Activated T-helper 2 cell treated with anti-CD3 and anti-CD28 coated beads, Interferon-gamma antibody, Interleukin-2, Interleukin-4, amounts not matched to agents 10 μg/mL and 5 μg/mL and 100 μg/mL, durations not matched to agents 14 hours and 24 hours and 36 hours (primary cell): ENCODE results near the gene CARMIL1. TPM values are rescaled to one million over a fixed set of nuclear protein-coding genes. Genes with fewer than 3 reads are reported as not detected.
"Not testable (repeated sequence)": the region's sequence is repeated elsewhere in the genome, so short reads cannot be mapped to it uniquely, and the experiment has no call there.

Experiments used
- DNase-seq: peaks from one replicate; pipeline ENCODE4 v3.0.0; 2021; ENCODE audit warnings: low spot score
- H3K27ac Mint-ChIP-seq: one replicate; pipeline ENCODE4 v1.8.0; 2021; ENCODE audit warnings: mixed read lengths
- H3K27me3 Mint-ChIP-seq: one replicate; pipeline ENCODE4 v1.8.0; 2021; ENCODE audit warnings: low read depth, mixed read lengths
- H3K36me3 Mint-ChIP-seq: one replicate; pipeline ENCODE4 v1.8.0; 2021; ENCODE audit warnings: low read depth, mixed read lengths
- H3K4me1 Mint-ChIP-seq: one replicate; pipeline ENCODE4 v1.8.0; 2021; ENCODE audit warnings: low read depth, mixed read lengths
- H3K4me3 Mint-ChIP-seq: one replicate; pipeline ENCODE4 v1.8.0; 2021; ENCODE audit warnings: low read depth, mild to moderate bottlenecking, moderate library complexity, mixed read lengths
- H3K9me3 Mint-ChIP-seq: one replicate; pipeline ENCODE4 v1.8.0; 2021; ENCODE audit warnings: mixed read lengths
- intact Hi-C: fragments of 100-400 bp; cut with micrococcal nuclease; formaldehyde crosslinking; loops from one replicate; pipeline ENCODE4 v1.15.1; 2023
- total RNA-seq: library from RNA; stranded (reverse); gene quantifications from 2 replicates; pipeline ENCODE4 v1.2.3, GENCODE V29; 2022

The CARMIL1 gene
- total RNA-seq, 1 donor from 2014 or later = 1.7 TPM

DNA sequence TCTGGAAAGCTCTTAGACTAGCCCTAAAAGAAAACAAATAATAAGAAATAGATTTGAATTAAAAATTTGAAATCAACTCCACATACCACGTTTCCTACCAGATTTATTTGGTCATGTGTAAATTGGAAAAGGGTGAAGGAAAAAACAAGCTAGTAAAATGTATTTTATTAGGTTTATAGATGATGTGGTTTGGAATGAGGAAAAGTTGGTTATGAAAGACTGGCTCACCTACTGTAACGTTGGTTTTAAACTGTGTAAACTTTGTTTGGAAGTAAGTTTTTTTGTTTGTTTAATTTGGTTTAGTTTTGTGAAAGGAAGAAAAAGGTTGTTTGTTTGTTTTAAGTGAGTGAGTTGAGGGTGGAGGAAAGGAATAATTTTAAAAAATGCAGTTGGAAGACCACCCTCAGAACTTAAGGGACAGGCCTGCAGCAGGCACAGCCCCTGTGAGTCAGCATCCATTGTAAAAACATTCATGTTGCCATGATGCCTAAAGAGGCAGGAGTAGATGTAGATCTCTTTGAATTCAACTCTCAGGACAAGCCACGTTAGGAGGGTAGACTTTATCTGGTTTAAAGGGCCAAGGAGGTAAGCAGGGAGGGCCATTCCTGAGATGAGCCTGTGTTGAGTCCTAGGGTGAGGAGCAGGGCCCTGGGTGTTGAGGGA is 279.1 kb downstream of the CARMIL1 start:
- H3K27ac Mint-ChIP-seq = no peak overlapping the region
- H3K27me3 Mint-ChIP-seq = peaks cover 4% of the 10 kb centered on the region
- H3K4me1 Mint-ChIP-seq = peaks cover 2% of the 10 kb centered on the region
- no peaks in the 10 kb centered on the region for H3K36me3 Mint-ChIP-seq
- H3K9me3 Mint-ChIP-seq = no peaks in the 10 kb centered on the region
- intact Hi-C loops = loop anchor here (5.0 kb wide), 2 partner anchors 44 to 291 kb away; no protein-coding TSS in a partner anchor
- H3K4me3 Mint-ChIP-seq = no peak overlapping the region
- DNase-seq = no peak

DNA sequence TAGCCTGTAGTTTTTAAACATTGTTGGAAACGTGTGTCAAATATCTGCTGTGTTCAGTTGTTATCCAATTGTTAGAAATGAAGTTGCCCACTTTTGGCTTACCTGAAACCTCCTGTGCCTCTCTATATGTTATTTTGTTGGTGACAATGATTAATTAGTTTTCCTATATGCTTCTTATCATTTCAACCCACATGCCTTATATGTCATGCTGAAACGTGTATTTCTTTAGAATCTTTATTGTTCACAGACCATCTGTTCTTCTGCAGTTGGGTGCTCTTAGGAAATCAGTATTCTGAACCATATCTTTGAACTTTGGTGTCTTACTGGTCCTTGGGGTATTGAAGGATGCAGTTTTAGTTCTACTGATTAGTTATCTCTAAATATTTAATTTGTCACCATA is 281.7 kb downstream of the CARMIL1 start:
- intact Hi-C loops = no loop called here
- no peaks in the 10 kb centered on the region for H3K36me3 Mint-ChIP-seq
- H3K4me3 Mint-ChIP-seq = no peak overlapping the region
- peaks cover 4% of the 10 kb centered on the region for H3K27me3 Mint-ChIP-seq
- no peak overlapping the region for H3K27ac Mint-ChIP-seq
- H3K4me1 Mint-ChIP-seq = peaks cover 2% of the 10 kb centered on the region
- DNase-seq = no peak
- H3K9me3 Mint-ChIP-seq = no peaks in the 10 kb centered on the region

DNA sequence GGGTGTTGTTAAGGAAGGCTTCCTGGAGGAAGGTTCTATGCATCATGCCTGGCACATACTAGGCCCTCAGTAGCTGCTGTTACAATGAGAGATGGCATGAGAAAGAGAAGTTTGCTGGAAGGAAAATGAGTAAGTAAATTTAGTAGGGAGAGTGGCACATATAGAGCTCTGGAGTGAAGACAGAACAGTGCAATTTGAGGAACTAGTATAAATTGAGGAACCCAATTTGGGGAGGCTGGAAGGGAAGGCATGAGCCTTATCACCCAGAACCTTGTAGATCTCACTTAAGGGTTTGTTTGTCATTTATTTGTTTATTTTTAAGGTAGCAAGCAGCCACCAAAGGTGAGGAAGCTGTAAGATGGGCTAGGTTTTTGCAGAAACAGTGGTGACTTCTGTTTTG is 285.8 kb downstream of the CARMIL1 start:
- no peak overlapping the region for H3K4me3 Mint-ChIP-seq
- no peak overlapping the region for H3K27ac Mint-ChIP-seq
- no peaks in the 10 kb centered on the region for H3K9me3 Mint-ChIP-seq
- no peaks in the 10 kb centered on the region for H3K4me1 Mint-ChIP-seq
- no peaks in the 10 kb centered on the region for H3K36me3 Mint-ChIP-seq
- no peaks in the 10 kb centered on the region for H3K27me3 Mint-ChIP-seq
- intact Hi-C loops = no loop called here
- DNase-seq = no peak

DNA sequence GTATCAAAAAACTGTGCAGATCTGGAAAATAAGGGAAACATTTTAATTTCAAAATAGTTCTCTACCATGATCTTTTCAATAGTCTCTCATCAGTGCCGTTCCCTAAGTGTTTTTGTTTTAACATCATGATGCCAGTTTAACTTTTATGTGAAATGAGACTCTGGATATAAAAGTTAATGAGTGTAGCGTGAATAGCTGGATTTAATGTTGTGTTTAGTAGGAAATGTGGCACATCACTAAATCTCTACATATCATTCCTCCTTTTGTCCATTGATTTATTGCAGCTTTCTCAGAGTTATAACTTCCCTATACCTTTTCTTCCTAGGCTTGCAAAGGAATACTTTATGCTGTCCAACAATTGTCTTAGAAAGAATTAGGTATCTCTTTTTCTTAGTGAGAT is 291.4 kb downstream of the CARMIL1 start:
- H3K36me3 Mint-ChIP-seq = no peaks in the 10 kb centered on the region
- H3K4me1 Mint-ChIP-seq = no peaks in the 10 kb centered on the region
- no peak overlapping the region for H3K4me3 Mint-ChIP-seq
- no peaks in the 10 kb centered on the region for H3K27me3 Mint-ChIP-seq
- no peak for DNase-seq
- no peaks in the 10 kb centered on the region for H3K9me3 Mint-ChIP-seq
- H3K27ac Mint-ChIP-seq = no peak overlapping the region
- intact Hi-C loops = no loop called here

DNA sequence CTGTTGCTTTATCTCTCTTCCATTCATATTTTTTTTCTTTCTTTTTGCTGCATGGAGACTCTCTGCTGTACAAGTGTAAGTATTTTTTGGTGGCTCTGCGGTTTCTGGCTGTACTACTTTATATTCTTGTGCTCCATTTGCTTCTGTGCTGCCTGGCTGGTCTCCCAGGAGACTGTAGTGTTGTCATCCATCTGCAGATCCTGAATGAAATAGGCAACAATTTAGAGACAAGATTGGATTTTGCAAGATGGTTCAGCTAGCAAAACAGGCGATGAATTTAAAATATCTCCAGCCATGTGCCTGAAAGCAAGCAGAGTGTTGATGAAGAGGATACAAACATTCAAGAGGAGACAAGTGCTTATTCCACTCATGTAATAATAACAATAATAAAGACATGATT is 297.7 kb downstream of the CARMIL1 start:
- Mint-ChIP-seq H3K36me3 (no peaks in the 10 kb centered on the region), H3K4me1 (peaks cover 10% of the 10 kb centered on the region), H3K4me3 (no peak overlapping the region), H3K9me3 (no peaks in the 10 kb centered on the region), H3K27me3 (no peaks in the 10 kb centered on the region), H3K27ac (no peak overlapping the region)
- intact Hi-C loops = no loop called here
- DNase-seq = no peak

DNA sequence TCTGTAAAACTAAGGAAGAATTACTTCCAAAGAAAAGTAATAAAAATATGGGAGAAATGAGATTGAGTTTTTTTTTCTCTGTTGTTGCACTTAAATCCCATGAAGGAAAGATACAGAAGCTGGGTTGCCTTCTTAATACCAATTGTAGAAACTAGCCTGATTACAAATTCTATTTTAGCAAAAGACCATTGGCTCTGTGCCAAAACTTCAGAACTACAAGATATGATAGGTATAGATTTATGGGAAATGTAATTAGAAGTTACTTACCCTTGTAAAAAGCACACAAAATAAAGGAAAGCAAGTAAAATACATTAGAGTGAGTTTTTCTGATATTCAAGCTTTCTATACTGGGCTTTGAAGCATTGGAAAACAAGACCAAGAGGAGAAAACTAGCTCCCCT is 299.4 kb downstream of the CARMIL1 start:
- intact Hi-C loops = no loop called here
- Mint-ChIP-seq H3K4me3 (no peak overlapping the region), H3K9me3 (no peaks in the 10 kb centered on the region), H3K27ac (no peak overlapping the region), H3K27me3 (no peaks in the 10 kb centered on the region), H3K36me3 (no peaks in the 10 kb centered on the region), H3K4me1 (peaks cover 20% of the 10 kb centered on the region)
- DNase-seq = no peak

DNA sequence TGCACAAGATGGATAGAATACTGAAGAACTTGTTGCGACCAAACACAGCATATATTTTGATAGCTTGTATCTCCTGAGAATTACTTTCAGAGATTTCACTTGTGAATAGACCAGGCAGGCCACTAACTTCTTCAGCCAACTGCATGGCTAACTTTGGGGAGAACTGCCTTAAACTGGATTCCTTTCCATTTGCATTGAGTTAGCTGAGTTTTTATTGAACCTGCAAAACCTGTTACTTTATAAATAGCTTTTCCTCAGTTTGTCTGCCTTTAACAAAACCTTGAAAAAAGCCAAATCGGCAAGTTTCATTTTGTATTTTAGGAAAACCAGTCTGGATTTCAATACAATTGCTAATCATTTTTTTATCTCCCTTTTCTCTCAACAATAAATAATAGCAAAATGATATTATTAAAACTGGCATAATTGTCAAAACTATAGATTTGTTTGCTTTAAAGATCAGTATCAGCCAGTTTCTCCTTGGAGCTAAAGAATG is 300.3 kb downstream of the CARMIL1 start:
- H3K4me3 Mint-ChIP-seq = no peak overlapping the region
- no peaks in the 10 kb centered on the region for H3K27me3 Mint-ChIP-seq
- H3K9me3 Mint-ChIP-seq = no peaks in the 10 kb centered on the region
- peaks cover 20% of the 10 kb centered on the region for H3K4me1 Mint-ChIP-seq
- H3K36me3 Mint-ChIP-seq = no peaks in the 10 kb centered on the region
- H3K27ac Mint-ChIP-seq = no peak overlapping the region
- intact Hi-C loops = no loop called here
- DNase-seq = no peak

DNA sequence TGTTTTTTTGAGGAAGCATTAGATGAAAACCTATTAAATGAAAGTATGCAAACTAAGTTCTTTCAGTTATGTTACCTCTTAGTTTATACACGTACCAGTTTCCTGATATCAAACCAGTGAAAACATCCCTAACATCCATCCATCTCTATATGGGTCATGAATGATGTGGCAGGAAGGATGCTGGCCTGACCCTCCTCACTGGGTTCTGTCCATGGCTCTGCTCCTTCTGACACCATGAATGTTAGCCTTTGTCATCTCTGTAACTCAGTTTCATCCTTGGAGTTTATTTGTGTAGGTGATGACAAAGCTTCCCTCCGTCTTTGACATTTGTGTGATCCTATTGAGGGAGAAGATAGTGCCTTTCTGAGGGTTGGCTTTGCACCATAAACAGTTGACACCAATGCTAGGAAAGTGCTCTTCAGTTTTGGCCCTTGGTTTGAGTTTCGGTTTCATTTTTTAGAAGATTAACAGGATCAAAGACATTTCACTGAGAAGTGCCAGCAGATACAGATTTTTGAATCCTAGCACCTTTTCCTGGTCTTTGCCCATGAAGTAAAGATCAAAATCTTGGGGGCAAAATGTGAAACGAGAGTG is 300.8 kb downstream of the CARMIL1 start:
- Mint-ChIP-seq H3K27me3 (no peaks in the 10 kb centered on the region), H3K36me3 (no peaks in the 10 kb centered on the region), H3K27ac (peak overlapping the region; percentile 45), H3K4me1 (peaks cover 20% of the 10 kb centered on the region), H3K9me3 (no peaks in the 10 kb centered on the region), H3K4me3 (no peak overlapping the region)
- DNase-seq = no peak
- intact Hi-C loops = no loop called here

DNA sequence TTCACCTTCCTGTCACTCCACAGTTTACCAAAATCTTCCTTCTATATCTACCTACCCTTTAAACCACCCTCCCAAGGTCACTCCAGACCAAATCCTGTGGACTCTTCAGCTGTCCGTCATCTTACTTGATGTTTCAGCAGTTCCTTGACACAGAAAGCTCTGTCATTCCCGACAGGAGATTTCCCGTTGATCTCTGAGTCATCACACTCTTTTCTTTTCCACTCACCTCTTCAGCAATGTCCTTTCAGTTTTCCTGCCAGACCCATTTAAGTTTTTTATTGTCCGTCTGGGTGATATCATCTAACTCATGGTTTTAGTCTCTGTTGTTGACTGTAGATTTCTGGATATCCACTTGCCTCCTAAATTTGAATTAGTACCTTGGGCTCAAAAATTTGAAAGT is 302.9 kb downstream of the CARMIL1 start:
- no peak for DNase-seq
- Mint-ChIP-seq H3K9me3 (no peaks in the 10 kb centered on the region), H3K4me3 (no peak overlapping the region), H3K27ac (no peak overlapping the region), H3K4me1 (peaks cover 20% of the 10 kb centered on the region), H3K36me3 (no peaks in the 10 kb centered on the region), H3K27me3 (no peaks in the 10 kb centered on the region)
- intact Hi-C loops = no loop called here

DNA sequence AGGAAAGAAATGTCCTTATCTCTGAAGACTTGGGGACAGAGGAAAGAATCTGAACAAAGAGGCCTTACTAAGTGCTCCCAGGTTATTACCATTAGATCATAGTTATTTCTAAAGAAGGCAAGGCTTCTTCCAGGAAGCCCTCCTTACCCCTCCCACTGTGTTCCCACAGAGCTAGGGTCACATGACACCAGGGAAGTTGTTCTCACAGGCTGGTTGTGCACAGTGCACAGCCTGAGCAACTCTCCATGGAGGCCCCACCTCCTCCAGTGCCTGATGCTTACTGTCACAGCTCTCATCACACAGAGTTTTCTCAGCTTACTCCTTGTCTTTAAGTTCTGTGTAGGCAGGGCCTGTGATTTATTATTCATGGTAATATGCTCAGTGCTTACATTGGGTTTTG is 303.9 kb downstream of the CARMIL1 start:
- DNase-seq = no peak
- Mint-ChIP-seq H3K4me3 (no peak overlapping the region), H3K27ac (no peak overlapping the region), H3K4me1 (peaks cover 20% of the 10 kb centered on the region), H3K36me3 (no peaks in the 10 kb centered on the region), H3K27me3 (no peaks in the 10 kb centered on the region), H3K9me3 (no peaks in the 10 kb centered on the region)
- intact Hi-C loops = no loop called here

DNA sequence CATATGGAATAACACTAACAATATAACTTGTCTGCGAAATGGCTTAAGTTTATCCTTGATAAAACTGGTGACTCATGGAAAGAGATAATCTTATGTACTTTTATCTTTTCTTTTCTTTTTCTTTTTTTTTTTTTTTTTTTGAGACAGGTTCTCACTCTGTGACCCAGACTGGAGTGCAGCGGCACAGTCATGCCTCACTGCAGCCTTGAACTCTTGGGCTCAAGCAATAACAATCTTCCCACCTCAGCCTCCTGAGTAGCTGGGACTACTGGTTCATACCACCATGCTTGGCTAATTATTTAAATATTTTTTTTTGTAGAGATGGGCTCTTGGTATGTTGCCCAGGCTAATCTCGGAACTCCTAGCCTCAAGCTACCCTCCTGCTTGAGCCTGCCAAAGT is 304.7 kb downstream of the CARMIL1 start:
- H3K36me3 Mint-ChIP-seq = no peaks in the 10 kb centered on the region
- no peaks in the 10 kb centered on the region for H3K27me3 Mint-ChIP-seq
- H3K9me3 Mint-ChIP-seq = no peaks in the 10 kb centered on the region
- H3K27ac Mint-ChIP-seq = no peak overlapping the region
- intact Hi-C loops = no loop called here
- no peak for DNase-seq
- peaks cover 20% of the 10 kb centered on the region for H3K4me1 Mint-ChIP-seq
- no peak overlapping the region for H3K4me3 Mint-ChIP-seq

DNA sequence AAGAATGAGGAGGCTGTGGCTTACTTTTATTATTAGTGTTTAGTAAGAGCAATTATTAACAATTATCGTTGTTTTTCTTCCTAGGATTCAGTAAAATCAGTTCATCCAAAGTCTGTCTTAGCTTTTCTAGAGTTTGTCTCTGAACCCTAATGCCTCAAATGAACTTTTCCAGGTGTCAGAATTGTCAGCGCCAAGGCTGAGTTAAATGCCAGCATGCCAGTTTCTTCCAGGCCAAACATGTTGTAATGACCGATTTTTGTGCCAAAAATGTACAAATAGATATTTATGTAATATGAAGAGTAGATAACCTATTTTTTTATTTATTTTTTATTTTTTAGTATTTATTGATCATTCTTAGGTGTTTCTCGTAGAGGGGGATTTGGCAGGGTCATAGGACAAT is 306.1 kb downstream of the CARMIL1 start:
- DNase-seq = no peak
- Mint-ChIP-seq H3K27ac (no peak overlapping the region), H3K36me3 (no peaks in the 10 kb centered on the region), H3K4me3 (no peak overlapping the region), H3K27me3 (no peaks in the 10 kb centered on the region), H3K4me1 (peaks cover 13% of the 10 kb centered on the region), H3K9me3 (no peaks in the 10 kb centered on the region)
- intact Hi-C loops = no loop called here

DNA sequence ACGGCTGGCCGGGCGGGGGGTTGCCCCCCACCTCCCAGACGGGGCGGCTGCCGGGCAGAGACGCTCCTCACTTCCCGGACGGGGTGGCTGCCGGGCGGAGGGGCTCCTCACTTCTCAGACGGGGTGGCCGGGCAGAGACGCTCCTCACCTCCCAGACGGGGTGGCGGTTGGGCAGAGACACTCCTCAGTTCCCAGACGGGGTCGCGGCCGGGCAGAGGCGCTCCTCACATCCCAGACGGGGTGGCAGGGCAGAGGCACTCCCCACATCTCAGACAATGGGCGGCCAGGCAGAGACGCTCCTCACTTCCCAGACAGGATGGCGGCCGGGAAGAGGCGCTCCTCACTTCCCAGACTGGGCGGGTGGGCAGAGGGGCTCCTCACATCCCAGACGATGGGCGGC is 306.9 kb downstream of the CARMIL1 start:
- intact Hi-C loops = not testable (repeated sequence)

More for the DNA sequence above, 306.9 kb downstream of the CARMIL1 start:
- not testable (repeated sequence) for H3K4me3 Mint-ChIP-seq, DNase-seq, H3K27ac Mint-ChIP-seq, H3K36me3 Mint-ChIP-seq, H3K4me1 Mint-ChIP-seq, H3K9me3 Mint-ChIP-seq, H3K27me3 Mint-ChIP-seq
